ENCODE measurements around the gene RRP9.
"Not testable (repeated sequence)": the region's sequence is repeated elsewhere in the genome, so short reads cannot be mapped to it uniquely, and the experiment has no call there.

RRP9 gene

GRCh38 chr3:51938780-51939425, 2.8 kb downstream of the RRP9 start:
- DNase-seq (ENCODE audit: low spot score): no peak

- no peak for DNase-seq (ENCODE audit: low spot score)
Measured at GRCh38 chr3:51937611-51938450, 3.9 kb downstream of the RRP9 start.

- DNase-seq (ENCODE audit: low spot score): no peak
Measured at GRCh38 chr3:51937014-51937413, 4.7 kb downstream of the RRP9 start.

GRCh38 chr3:51935886-51936755, 5.6 kb downstream of the RRP9 start:
- no peak for DNase-seq (ENCODE audit: low spot score)

GRCh38 chr3:51934991-51935885, 6.5 kb downstream of the RRP9 start:
- no peak for DNase-seq (ENCODE audit: low spot score)

- no peak for DNase-seq (ENCODE audit: low spot score)
Measured at GRCh38 chr3:51934139-51934850, 7.4 kb downstream of the RRP9 start.

GRCh38 chr3:51933471-51934138, 8.1 kb downstream of the RRP9 start:
- DNase-seq (ENCODE audit: low spot score): no peak

GRCh38 chr3:51932471-51933370, 9.0 kb downstream of the RRP9 start:
- no peak for DNase-seq (ENCODE audit: low spot score)

- no peak for DNase-seq (ENCODE audit: low spot score)
Measured at GRCh38 chr3:51931756-51932155, 9.9 kb downstream of the RRP9 start.

- no peak for DNase-seq (ENCODE audit: low spot score)
Measured at GRCh38 chr3:51930439-51930838, 11.3 kb downstream of the RRP9 start.

- no peak for DNase-seq (ENCODE audit: low spot score)
Measured at GRCh38 chr3:51929420-51930003, 12.2 kb downstream of the RRP9 start.

GRCh38 chr3:51928981-51929380, 12.7 kb downstream of the RRP9 start:
- DNase-seq (ENCODE audit: low spot score): not testable (repeated sequence)

- no peak for DNase-seq (ENCODE audit: low spot score)
Measured at GRCh38 chr3:51928438-51928837, 13.3 kb downstream of the RRP9 start.

GRCh38 chr3:51927061-51927977, 14.4 kb downstream of the RRP9 start:
- no peak for DNase-seq (ENCODE audit: low spot score)

- no peak for DNase-seq (ENCODE audit: low spot score)
Measured at GRCh38 chr3:51921081-51921578, 20.6 kb downstream of the RRP9 start.

- no peak for DNase-seq (ENCODE audit: low spot score)
Measured at GRCh38 chr3:51916418-51916817, 25.3 kb downstream of the RRP9 start.

GRCh38 chr3:51908026-51908425, 33.7 kb downstream of the RRP9 start:
- DNase-seq (ENCODE audit: low spot score): no peak
